Measurements from ENCODE around the gene CCDC120. TPM values are rescaled to one million over a fixed set of nuclear protein-coding genes. Genes with fewer than 3 reads are reported as not detected.

Gene CCDC120
- total RNA-seq, 2 experiments from 2014 or later = 2.7 to 3.6 TPM

DNA sequence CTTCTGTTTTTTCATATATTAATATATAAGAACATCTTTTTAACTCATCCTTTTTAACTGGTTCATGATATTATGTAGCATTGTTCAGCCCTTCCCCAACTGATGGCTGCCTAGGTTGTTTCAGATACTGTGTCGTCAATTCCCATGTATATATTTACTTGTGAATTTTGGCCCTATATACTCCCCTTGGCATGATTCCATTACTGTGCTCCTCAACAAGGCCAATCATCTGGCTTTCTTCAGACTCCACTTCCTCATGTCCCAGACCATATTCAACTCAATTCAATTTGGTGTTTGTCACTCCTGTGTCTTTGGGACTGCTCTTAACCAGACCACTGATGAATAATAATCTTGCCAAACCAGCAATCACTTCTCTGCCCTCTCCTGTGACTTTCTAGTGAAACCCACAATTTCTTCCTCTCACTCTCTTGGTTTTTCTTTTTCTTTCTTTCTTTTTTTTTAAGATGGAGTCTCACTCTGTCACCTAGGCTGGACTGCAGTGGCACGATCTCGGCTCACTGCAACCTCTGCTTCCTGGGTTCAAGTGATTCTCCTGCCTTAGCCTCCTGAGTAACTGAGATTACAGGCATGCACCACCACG is 23.6 kb downstream of the CCDC120 start:
- intact Hi-C loops (cut with micrococcal nuclease) = no loop called here
- no peak overlapping the region for H3K27ac Mint-ChIP-seq
- peaks cover 8% of the 10 kb centered on the region for H3K4me1 Mint-ChIP-seq (ENCODE audit: low read depth)
- POLR2A ChIA-PET = interaction anchor here (0.6 kb wide), 1 partner anchor 545 kb away, joined by 4 read pairs; no protein-coding TSS in a partner anchor
- no peak overlapping the region for H3K4me3 Mint-ChIP-seq
- no peak for DNase-seq
- CTCF ChIA-PET = no interaction called here
- no peaks in the 10 kb centered on the region for H3K27me3 Mint-ChIP-seq
- no peaks in the 10 kb centered on the region for H3K9me3 Mint-ChIP-seq
- no peaks in the 10 kb centered on the region for H3K36me3 Mint-ChIP-seq

GRCh38 chrX:49089553-49089952 is 30.8 kb downstream of the CCDC120 start:
- DNase-seq = no peak
- H3K36me3 Mint-ChIP-seq = no peaks in the 10 kb centered on the region
- CTCF ChIA-PET = no interaction called here
- intact Hi-C loops (cut with micrococcal nuclease) = no loop called here
- POLR2A ChIA-PET = no interaction called here
- H3K4me3 Mint-ChIP-seq = no peak overlapping the region
- no peaks in the 10 kb centered on the region for H3K27me3 Mint-ChIP-seq
- no peaks in the 10 kb centered on the region for H3K9me3 Mint-ChIP-seq
- no peaks in the 10 kb centered on the region for H3K4me1 Mint-ChIP-seq (ENCODE audit: low read depth)
- H3K27ac Mint-ChIP-seq = no peak overlapping the region

GRCh38 chrX:49096419-49096818 is 37.6 kb downstream of the CCDC120 start:
- Mint-ChIP-seq H3K4me3 (no peak overlapping the region), H3K36me3 (no peaks in the 10 kb centered on the region), H3K9me3 (no peaks in the 10 kb centered on the region), H3K27me3 (no peaks in the 10 kb centered on the region), H3K4me1 (ENCODE audit: low read depth) (peaks cover 3% of the 10 kb centered on the region), H3K27ac (no peak overlapping the region)
- ChIA-PET POLR2A (interaction anchor here (0.7 kb wide), 1 partner anchor 35 kb away, joined by 3 read pairs; no protein-coding TSS in a partner anchor), CTCF (interaction anchor here (0.6 kb wide), 1 partner anchor 8 kb away, joined by 5 read pairs; no protein-coding TSS in a partner anchor)
- intact Hi-C loops (cut with micrococcal nuclease) = no loop called here
- DNase-seq = no peak

GRCh38 chrX:49100704-49101628 is 42.2 kb downstream of the CCDC120 start:
- peaks cover 5% of the 10 kb centered on the region for H3K4me1 Mint-ChIP-seq (ENCODE audit: low read depth)
- DNase-seq = peak; percentile 93
- H3K9me3 Mint-ChIP-seq = no peaks in the 10 kb centered on the region
- H3K27me3 Mint-ChIP-seq = no peaks in the 10 kb centered on the region
- intact Hi-C loops (cut with micrococcal nuclease) = loop anchor here (2.0 to 5.0 kb wide), 4 partner anchors 22 to 58 kb away; partner anchors contain the start of genes GPKOW, PRAF2 and TFE3
- H3K4me3 Mint-ChIP-seq = peak overlapping the region; percentile 89
- CTCF ChIA-PET = no interaction called here
- H3K27ac Mint-ChIP-seq = peak overlapping the region; percentile 89
- H3K36me3 Mint-ChIP-seq = no peaks in the 10 kb centered on the region
- POLR2A ChIA-PET = no interaction called here

GRCh38 chrX:49101629-49101984 is 42.8 kb downstream of the CCDC120 start:
- H3K27me3 Mint-ChIP-seq = no peaks in the 10 kb centered on the region
- H3K9me3 Mint-ChIP-seq = no peaks in the 10 kb centered on the region
- peaks cover 5% of the 10 kb centered on the region for H3K4me1 Mint-ChIP-seq (ENCODE audit: low read depth)
- DNase-seq = peak; percentile 11
- CTCF ChIA-PET = no interaction called here
- H3K36me3 Mint-ChIP-seq = no peaks in the 10 kb centered on the region
- peak overlapping the region; percentile 89 for H3K27ac Mint-ChIP-seq
- POLR2A ChIA-PET = no interaction called here
- H3K4me3 Mint-ChIP-seq = peak overlapping the region; percentile 89
- intact Hi-C loops (cut with micrococcal nuclease) = loop anchor here (2.0 to 5.0 kb wide), 4 partner anchors 21 to 59 kb away; partner anchors contain the start of genes GPKOW, PRAF2 and TFE3

GRCh38 chrX:49102190-49102589 is 43.4 kb downstream of the CCDC120 start:
- Mint-ChIP-seq H3K4me3 (peak overlapping the region; percentile 89), H3K36me3 (no peaks in the 10 kb centered on the region), H3K9me3 (no peaks in the 10 kb centered on the region), H3K27me3 (no peaks in the 10 kb centered on the region), H3K4me1 (ENCODE audit: low read depth) (peaks cover 7% of the 10 kb centered on the region), H3K27ac (peak overlapping the region; percentile 33)
- intact Hi-C loops (cut with micrococcal nuclease) = loop anchor here (5.0 kb wide), 1 partner anchor 55 kb away; no protein-coding TSS in a partner anchor
- ChIA-PET POLR2A (no interaction called here), CTCF (no interaction called here)
- DNase-seq = no peak

- no peak for DNase-seq
- Mint-ChIP-seq H3K4me1 (ENCODE audit: low read depth) (peaks cover 7% of the 10 kb centered on the region), H3K27ac (no peak overlapping the region), H3K36me3 (no peaks in the 10 kb centered on the region), H3K27me3 (no peaks in the 10 kb centered on the region), H3K9me3 (no peaks in the 10 kb centered on the region), H3K4me3 (no peak overlapping the region)
- intact Hi-C loops (cut with micrococcal nuclease) = loop anchor here (5.0 kb wide), 1 partner anchor 54 kb away; no protein-coding TSS in a partner anchor
- POLR2A ChIA-PET = no interaction called here
- CTCF ChIA-PET = no interaction called here
Measured at GRCh38 chrX:49103637-49104036, 44.8 kb downstream of the CCDC120 start.

DNA sequence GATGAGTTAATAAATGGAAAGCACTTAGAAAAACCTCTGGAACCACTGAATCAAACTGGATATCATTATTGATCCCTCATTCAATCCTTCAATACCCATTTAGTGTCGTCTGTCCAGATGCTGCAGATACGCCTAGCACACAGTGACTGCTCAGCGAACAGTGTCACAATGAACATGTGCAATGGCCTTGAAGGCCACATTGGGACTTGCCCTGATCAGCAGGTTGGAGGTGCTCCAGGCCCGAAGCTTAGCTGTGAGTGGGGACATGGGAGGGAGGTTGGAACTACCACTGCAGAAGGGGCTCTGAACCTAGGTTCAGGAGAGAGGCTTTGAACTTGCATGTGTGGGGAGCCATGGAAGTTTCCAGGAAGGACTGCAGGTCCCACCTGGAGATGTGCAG is 47.5 kb downstream of the CCDC120 start:
- peaks cover 6% of the 10 kb centered on the region for H3K36me3 Mint-ChIP-seq
- H3K27ac Mint-ChIP-seq = no peak overlapping the region
- CTCF ChIA-PET = no interaction called here
- no peaks in the 10 kb centered on the region for H3K27me3 Mint-ChIP-seq
- no peak overlapping the region for H3K4me3 Mint-ChIP-seq
- POLR2A ChIA-PET = no interaction called here
- no peak for DNase-seq
- H3K9me3 Mint-ChIP-seq = no peaks in the 10 kb centered on the region
- H3K4me1 Mint-ChIP-seq (ENCODE audit: low read depth) = peaks cover 4% of the 10 kb centered on the region
- intact Hi-C loops (cut with micrococcal nuclease) = no loop called here

DNA sequence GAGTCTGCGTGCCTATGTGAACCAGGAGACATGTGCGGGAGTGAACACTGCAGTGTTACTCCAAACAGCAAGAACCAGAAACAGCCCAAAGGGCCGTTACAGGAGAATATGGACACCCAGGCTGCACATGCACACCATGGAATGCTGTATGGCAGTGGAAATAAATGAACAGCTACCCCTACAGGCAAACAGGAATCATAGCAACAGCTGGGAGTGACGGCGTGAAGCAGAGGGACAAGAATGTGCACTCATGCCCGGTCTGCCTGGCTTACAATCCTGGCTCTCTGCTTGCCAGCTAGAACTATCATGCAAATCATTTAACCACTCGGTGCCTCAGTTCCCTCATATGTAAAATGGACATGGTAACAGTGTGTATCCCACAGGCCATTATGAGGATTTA is 48.1 kb downstream of the CCDC120 start:
- H3K27me3 Mint-ChIP-seq = no peaks in the 10 kb centered on the region
- DNase-seq = no peak
- H3K9me3 Mint-ChIP-seq = no peaks in the 10 kb centered on the region
- intact Hi-C loops (cut with micrococcal nuclease) = no loop called here
- POLR2A ChIA-PET = no interaction called here
- CTCF ChIA-PET = interaction anchor here (1.2 kb wide), 1 partner anchor 64 kb away, joined by 3 read pairs; no protein-coding TSS in a partner anchor
- no peak overlapping the region for H3K4me3 Mint-ChIP-seq
- H3K27ac Mint-ChIP-seq = no peak overlapping the region
- H3K36me3 Mint-ChIP-seq = peaks cover 6% of the 10 kb centered on the region
- peaks cover 2% of the 10 kb centered on the region for H3K4me1 Mint-ChIP-seq (ENCODE audit: low read depth)

GRCh38 chrX:49108641-49109040 is 49.8 kb downstream of the CCDC120 start:
- H3K9me3 Mint-ChIP-seq = no peaks in the 10 kb centered on the region
- no peaks in the 10 kb centered on the region for H3K27me3 Mint-ChIP-seq
- no peak overlapping the region for H3K27ac Mint-ChIP-seq
- H3K36me3 Mint-ChIP-seq = peaks cover 6% of the 10 kb centered on the region
- DNase-seq = no peak
- ChIA-PET CTCF (no interaction called here), POLR2A (no interaction called here)
- intact Hi-C loops (cut with micrococcal nuclease) = no loop called here
- peaks cover 2% of the 10 kb centered on the region for H3K4me1 Mint-ChIP-seq (ENCODE audit: low read depth)
- no peak overlapping the region for H3K4me3 Mint-ChIP-seq

DNA sequence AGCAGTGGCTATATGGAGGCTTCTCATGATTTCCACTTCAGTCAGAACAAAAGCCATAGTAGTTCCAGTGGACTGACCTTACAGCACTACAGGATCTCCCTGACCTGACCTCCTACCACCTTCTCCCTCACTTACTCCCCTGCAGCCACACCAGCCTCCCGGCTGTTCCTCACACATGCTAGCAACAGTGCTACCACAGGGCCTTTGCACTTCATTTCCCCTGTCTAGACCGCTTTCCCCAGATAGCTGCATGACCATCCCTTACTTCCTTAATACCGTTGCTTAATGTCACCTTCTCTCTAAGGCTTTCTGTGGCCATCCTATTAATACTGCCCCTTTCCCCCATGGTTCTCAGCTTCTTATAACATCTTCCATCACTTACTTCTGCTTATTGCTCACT is 51.6 kb downstream of the CCDC120 start:
- intact Hi-C loops (cut with micrococcal nuclease) = no loop called here
- Mint-ChIP-seq H3K4me1 (ENCODE audit: low read depth) (peaks cover 2% of the 10 kb centered on the region), H3K36me3 (peaks cover 9% of the 10 kb centered on the region), H3K4me3 (no peak overlapping the region), H3K27me3 (no peaks in the 10 kb centered on the region), H3K9me3 (no peaks in the 10 kb centered on the region), H3K27ac (no peak overlapping the region)
- ChIA-PET POLR2A (no interaction called here), CTCF (no interaction called here)
- DNase-seq = no peak

DNA sequence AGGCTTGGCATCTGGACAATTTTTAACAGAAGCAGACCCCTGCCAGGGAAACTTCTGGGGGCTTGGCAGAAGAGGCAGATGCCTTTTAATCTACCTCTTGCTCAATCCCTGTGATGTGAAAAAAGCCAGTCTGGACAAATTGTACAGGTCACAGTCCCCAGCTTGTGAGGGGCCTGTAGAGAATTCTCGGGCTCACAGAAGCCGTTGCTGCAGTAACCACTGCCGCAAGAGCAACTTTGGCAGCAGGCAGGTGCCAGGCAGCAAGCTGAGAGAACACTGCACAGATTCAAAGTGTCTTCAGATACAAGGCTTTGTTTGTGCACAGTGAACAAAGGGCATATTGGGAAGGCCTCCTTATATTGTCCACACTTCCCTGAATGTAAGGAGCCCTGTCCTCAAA is 53.0 kb downstream of the CCDC120 start:
- peaks cover 19% of the 10 kb centered on the region for H3K36me3 Mint-ChIP-seq
- H3K9me3 Mint-ChIP-seq = no peaks in the 10 kb centered on the region
- H3K4me1 Mint-ChIP-seq (ENCODE audit: low read depth) = peaks cover 9% of the 10 kb centered on the region
- POLR2A ChIA-PET = no interaction called here
- no peak overlapping the region for H3K4me3 Mint-ChIP-seq
- DNase-seq = no peak
- intact Hi-C loops (cut with micrococcal nuclease) = no loop called here
- CTCF ChIA-PET = no interaction called here
- H3K27ac Mint-ChIP-seq = no peak overlapping the region
- no peaks in the 10 kb centered on the region for H3K27me3 Mint-ChIP-seq

Data from activated CD4-positive, alpha-beta memory T cell treated with anti-CD3 and anti-CD28 coated beads for 36 hours (primary cell).